Measurements from ENCODE around the gene OR51E1. TPM values are rescaled to one million over a fixed set of nuclear protein-coding genes. Genes with fewer than 3 reads are reported as not detected.

OR51E1 gene
- total and polyA plus RNA-seq, 9 of the 15 experiments (the other 6 are each of a cell fraction or from before 2014, with no cell fraction given), result 0.03 to 0.04 TPM; not detected in 7

GRCh38 chr11:4645974-4646373 is 2.2 kb downstream of the OR51E1 start (continued):
- TF ChIP-seq, protein P1, sequence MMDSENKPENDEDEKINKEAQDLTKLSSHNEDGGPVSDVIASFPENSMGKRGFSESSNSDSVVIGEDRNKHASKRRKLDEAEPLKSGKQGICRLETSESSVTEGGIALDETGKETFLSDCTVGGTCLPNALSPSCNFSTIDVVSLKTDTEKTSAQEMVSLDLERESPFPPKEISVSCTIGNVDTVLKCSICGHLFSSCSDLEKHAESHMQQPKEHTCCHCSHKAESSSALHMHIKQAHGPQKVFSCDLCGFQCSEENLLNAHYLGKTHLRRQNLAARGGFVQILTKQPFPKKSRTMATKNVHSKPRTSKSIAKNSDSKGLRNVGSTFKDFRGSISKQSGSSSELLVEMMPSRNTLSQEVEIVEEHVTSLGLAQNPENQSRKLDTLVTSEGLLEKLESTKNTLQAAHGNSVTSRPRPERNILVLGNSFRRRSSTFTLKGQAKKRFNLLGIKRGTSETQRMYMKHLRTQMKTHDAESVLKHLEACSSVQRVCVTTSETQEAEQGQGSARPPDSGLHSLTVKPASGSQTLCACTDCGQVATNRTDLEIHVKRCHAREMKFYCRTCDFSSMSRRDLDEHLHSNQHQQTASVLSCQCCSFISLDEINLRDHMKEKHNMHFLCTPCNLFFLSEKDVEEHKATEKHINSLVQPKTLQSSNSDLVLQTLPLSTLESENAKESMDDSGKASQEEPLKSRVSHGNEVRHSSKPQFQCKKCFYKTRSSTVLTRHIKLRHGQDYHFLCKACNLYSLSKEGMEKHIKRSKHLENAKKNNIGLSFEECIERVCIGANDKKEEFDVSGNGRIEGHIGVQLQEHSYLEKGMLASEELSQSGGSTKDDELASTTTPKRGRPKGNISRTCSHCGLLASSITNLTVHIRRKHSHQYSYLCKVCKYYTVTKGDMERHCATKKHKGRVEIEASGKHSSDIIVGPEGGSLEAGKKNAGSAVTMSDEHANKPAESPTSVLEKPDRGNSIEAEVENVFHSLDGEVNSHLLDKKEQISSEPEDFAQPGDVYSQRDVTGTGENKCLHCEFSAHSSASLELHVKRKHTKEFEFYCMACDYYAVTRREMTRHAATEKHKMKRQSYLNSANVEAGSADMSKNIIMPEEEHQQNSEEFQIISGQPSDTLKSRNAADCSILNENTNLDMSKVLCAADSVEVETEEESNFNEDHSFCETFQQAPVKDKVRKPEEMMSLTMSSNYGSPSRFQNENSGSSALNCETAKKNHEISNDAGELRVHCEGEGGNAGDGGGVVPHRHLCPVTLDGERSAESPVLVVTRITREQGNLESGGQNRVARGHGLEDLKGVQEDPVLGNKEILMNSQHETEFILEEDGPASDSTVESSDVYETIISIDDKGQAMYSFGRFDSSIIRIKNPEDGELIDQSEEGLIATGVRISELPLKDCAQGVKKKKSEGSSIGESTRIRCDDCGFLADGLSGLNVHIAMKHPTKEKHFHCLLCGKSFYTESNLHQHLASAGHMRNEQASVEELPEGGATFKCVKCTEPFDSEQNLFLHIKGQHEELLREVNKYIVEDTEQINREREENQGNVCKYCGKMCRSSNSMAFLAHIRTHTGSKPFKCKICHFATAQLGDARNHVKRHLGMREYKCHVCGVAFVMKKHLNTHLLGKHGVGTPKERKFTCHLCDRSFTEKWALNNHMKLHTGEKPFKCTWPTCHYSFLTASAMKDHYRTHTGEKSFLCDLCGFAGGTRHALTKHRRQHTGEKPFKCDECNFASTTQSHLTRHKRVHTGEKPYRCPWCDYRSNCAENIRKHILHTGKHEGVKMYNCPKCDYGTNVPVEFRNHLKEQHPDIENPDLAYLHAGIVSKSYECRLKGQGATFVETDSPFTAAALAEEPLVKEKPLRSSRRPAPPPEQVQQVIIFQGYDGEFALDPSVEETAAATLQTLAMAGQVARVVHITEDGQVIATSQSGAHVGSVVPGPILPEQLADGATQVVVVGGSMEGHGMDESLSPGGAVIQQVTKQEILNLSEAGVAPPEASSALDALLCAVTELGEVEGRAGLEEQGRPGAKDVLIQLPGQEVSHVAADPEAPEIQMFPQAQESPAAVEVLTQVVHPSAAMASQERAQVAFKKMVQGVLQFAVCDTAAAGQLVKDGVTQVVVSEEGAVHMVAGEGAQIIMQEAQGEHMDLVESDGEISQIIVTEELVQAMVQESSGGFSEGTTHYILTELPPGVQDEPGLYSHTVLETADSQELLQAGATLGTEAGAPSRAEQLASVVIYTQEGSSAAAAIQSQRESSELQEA (IDR thresholded peaks at IDR 0.05; ENCODE audit: low read depth), result no peak
- TF ChIP-seq, protein P2, sequence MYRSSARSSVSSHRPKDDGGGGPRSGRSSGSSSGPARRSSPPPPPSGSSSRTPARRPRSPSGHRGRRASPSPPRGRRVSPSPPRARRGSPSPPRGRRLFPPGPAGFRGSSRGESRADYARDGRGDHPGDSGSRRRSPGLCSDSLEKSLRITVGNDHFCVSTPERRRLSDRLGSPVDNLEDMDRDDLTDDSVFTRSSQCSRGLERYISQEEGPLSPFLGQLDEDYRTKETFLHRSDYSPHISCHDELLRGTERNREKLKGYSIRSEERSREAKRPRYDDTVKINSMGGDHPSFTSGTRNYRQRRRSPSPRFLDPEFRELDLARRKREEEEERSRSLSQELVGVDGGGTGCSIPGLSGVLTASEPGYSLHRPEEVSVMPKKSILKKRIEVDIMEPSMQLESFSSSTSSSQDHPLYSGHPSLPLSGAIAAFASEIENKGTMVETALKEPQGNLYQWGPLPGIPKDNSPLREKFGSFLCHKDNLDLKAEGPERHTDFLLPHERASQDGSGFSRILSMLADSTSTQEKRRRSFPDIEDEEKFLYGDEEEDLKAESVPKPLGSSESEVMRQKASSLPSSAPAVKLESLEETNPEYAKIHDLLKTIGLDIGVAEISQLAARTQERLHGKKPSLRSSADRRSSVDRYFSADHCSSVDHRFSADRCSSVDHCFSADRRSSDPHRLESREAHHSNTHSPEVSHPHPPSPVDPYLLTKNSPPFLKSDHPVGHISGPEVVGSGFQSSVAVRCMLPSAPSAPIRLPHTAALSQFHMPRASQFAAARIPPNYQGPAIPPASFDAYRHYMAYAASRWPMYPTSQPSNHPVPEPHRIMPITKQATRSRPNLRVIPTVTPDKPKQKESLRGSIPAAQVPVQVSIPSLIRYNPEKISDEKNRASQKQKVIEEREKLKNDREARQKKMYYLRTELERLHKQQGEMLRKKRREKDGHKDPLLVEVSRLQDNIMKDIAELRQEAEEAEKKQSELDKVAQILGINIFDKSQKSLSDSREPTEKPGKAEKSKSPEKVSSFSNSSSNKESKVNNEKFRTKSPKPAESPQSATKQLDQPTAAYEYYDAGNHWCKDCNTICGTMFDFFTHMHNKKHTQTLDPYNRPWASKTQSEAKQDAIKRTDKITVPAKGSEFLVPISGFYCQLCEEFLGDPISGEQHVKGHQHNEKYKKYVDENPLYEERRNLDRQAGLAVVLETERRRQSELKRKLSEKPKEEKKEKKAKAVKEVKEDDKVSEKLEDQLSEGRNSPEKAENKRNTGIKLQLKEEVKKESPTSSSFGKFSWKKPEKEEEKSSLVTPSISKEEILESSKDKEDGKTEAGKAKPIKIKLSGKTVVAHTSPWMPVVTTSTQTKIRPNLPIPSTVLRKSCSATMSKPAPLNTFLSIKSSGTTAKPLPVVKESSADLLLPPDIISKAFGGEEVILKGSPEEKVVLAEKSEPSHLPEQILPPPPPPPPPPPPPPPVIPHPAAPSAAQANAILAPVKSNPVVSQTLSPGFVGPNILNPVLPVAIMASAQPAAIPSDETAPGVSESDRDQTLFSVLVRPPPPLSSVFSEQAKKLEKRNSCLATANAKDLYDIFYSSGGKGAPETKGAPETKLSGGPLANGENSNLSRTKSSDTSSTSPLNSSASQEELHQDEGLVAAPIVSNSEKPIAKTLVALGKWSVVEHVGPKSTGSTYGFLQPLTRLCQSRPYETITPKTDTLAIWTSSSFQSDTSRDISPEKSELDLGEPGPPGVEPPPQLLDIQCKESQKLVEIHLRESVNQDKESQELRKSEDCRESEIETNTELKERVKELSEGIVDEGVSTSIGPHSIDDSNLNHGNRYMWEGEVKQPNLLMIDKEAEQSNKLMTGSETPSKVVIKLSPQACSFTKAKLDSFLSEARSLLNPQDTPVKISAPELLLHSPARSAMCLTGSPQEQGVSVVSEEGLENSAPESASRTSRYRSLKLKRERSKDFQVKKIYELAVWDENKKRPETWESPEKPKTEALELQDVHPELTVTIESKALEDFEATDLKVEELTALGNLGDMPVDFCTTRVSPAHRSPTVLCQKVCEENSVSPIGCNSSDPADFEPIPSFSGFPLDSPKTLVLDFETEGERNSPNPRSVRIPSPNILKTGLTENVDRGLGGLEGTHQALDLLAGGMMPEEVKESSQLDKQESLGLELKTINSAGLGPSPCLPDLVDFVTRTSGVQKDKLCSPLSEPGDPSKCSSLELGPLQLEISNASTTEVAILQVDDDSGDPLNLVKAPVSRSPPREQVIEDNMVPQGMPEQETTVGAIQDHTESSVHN (IDR thresholded peaks at IDR 0.05; ENCODE audit: borderline replicate concordance in 1 of 2, low read depth in 1 of 2), result no peak
- TF ChIP-seq MTA3 (IDR thresholded peaks at IDR 0.05; ENCODE audit: borderline replicate concordance) (no peak), NFXL1 (CRISPR knock-in tag; IDR thresholded peaks at IDR 0.05) (no peak), ARID4B (CRISPR knock-in tag; IDR thresholded peaks at IDR 0.05) (no peak)

Measured in K562 (cell line).